Body of pancreas (tissue), 4 donors: ENCODE data around the gene MBIP. TPM values are rescaled to one million over a fixed set of nuclear protein-coding genes. Genes with fewer than 3 reads are reported as not detected.

ENCODE experiments used
- ATAC-seq: fragments of 150-250 bp; one replicate; pipeline ENCODE4 v1.9.1; 2016
- DNase-seq, 4 donors: peaks; one replicate each; pipeline ENCODE4 v3.0.0-alpha.2; 2019
- H3K27ac ChIP-seq, 4 donors: fragments of 200-600 bp; sonication (generic); 1 replicate in 3 of 4; 2 replicates in 1 of 4; pipeline versions ENCODE4 v1.5.1 to v1.6.1; 2016 to 2019; ENCODE audit warnings: mild to moderate bottlenecking in 1 of 4, mixed read lengths in 1 of 4, moderate library complexity in 1 of 4
- H3K27me3 ChIP-seq, 2 donors: fragments of 200-600 bp; sonication (generic); one replicate each; pipeline ENCODE4 v1.6.0; 2016; ENCODE audit warnings: mild to moderate bottlenecking in 1 of 2
- H3K36me3 ChIP-seq, 2 donors: fragments of 200-600 bp; sonication (generic); replicated peaks in 1 of 2; 2 replicates each; pipeline ENCODE4 v1.5.1; 2016; ENCODE audit warnings: low read depth in 2 of 2; ENCODE audit not compliant: insufficient read depth in 1 of 2
- H3K4me1 ChIP-seq: fragments of 200-600 bp; sonication (generic); one replicate; pipeline ENCODE4 v1.6.0; 2016
- H3K4me3 ChIP-seq, 2 donors: fragments of 200-600 bp; sonication (generic); 1 replicate in 1 of 2; 2 replicates in 1 of 2; pipeline ENCODE4 v1.5.1; 2016 to 2019
- H3K9me3 ChIP-seq, 3 donors: fragments of 200-600 bp; sonication (generic); 1 replicate in 2 of 3; 2 replicates in 1 of 3; pipeline ENCODE4 v1.5.1; 2016
- POLR2A ChIP-seq, 3 donors: fragments of 450-650 bp; IDR thresholded peaks; one replicate each; pipeline ENCODE4 v1.6.1; 2016; ENCODE audit warnings: antibody characterized with exemption in 3 of 3, mild to moderate bottlenecking in 2 of 3
- WGBS, 2 donors: methylation state at CpG; one replicate each; pipeline ENCODE4 v1.1.5; 2017; 5-methylcytosine and 5-hydroxymethylcytosine counted together
- intact Hi-C: fragments of 100-400 bp; cut with DNase I; formaldehyde crosslinking; loops from one replicate; pipeline ENCODE4 v1.15.1; 2023
- total RNA-seq, 2 donors: library from RNA; depleted of rRNA; stranded (reverse); fragments of >200 nt; gene quantifications; one replicate each; pipeline ENCODE4 v1.1.0, GENCODE V29; 2016
- TF ChIP-seq, protein P1 (sequence below), 7 experiments: fragments of 450-650 bp in 4 of 7; fragments of 200-600 bp in 3 of 7; sonication (generic) in 3 of 7; IDR thresholded peaks; one replicate each; pipeline ENCODE4 v1.5.1; 2016 to 2019; ENCODE audit warnings: antibody characterized with exemption in 7 of 7

MBIP gene
- total RNA-seq, 2 donors from 2014 or later, result 5.6 to 9.9 TPM

DNA sequence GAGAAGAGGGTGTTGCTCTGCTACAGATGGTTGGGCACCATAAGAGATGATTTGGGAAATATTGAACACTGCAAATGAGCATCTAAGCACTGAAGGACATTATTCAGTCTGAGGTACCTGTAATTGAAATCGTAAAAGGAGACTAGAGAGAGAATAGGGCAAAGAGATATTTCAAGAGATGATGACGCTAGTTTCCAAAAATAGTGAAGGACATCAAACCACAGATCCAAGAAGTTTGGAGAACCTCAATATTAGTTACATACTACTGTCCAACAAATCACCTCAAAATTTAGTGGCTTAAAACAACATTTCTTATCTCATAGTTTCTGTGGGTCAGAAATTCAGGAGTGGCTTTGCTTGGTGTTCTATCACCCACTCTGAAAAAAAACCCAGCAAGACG, 4.5 kb upstream of the MBIP start:
- 71% methylated on average over 3 of the region's 3 CpGs for WGBS, 2 donors
- intact Hi-C loops, result no loop called here

DNA sequence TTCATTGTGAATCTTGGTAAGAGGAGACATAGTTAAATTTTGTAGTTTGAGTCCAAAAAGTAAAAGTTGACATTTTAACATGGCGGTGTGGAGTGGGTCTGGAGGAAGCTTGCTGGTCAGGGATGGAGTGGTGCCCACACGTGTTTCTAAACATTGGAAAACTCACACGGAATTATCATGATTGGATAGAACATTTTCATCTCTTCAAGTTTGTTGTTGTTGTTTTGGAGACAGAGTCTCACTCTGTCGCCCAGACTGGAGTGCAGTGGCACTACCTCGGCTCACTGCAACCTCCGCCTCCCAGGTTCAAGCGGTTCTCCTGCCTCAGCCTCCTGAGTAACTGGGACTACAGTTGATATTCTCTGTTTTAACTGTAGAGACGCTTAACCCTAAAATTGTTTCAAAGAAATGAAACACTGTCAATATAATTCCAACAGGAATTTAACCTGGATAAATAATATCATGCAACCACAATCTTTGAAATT, 502 bp upstream of the MBIP start:
- peak overlapping the region; percentile 82 to 92 (median 88) for H3K27ac ChIP-seq
- no peaks in the 10 kb centered on the region for H3K9me3 ChIP-seq
- intact Hi-C loops, result no loop called here
- H3K4me1 ChIP-seq, result peaks cover 26% of the 10 kb centered on the region
- peak overlapping the region in 1 of 2 donors; percentile 85 for H3K4me3 ChIP-seq
- 58 to 63% methylated on average over 8 of the region's 8 CpGs for WGBS, 2 donors
- TF ChIP-seq, protein P1, sequence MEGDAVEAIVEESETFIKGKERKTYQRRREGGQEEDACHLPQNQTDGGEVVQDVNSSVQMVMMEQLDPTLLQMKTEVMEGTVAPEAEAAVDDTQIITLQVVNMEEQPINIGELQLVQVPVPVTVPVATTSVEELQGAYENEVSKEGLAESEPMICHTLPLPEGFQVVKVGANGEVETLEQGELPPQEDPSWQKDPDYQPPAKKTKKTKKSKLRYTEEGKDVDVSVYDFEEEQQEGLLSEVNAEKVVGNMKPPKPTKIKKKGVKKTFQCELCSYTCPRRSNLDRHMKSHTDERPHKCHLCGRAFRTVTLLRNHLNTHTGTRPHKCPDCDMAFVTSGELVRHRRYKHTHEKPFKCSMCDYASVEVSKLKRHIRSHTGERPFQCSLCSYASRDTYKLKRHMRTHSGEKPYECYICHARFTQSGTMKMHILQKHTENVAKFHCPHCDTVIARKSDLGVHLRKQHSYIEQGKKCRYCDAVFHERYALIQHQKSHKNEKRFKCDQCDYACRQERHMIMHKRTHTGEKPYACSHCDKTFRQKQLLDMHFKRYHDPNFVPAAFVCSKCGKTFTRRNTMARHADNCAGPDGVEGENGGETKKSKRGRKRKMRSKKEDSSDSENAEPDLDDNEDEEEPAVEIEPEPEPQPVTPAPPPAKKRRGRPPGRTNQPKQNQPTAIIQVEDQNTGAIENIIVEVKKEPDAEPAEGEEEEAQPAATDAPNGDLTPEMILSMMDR (IDR thresholded peaks at IDR 0.05), result no peak
- TF ChIP-seq POLR2A (IDR thresholded peaks at IDR 0.05), result no peak
- H3K36me3 ChIP-seq, result no peaks in the 10 kb centered on the region
- no peaks in the 10 kb centered on the region for H3K27me3 ChIP-seq
- DNase-seq (peak in 1 of 4 donors; percentile 11), ATAC-seq (peak; percentile 16)

More for the DNA sequence above, 4.5 kb upstream of the MBIP start:
- Histone ChIP-seq H3K27ac (no peak overlapping the region), H3K4me1 (no peaks in the 10 kb centered on the region), H3K27me3 (no peaks in the 10 kb centered on the region), H3K36me3 (no peaks in the 10 kb centered on the region), H3K9me3 (peaks cover 0 to 9% (median 0%) of the 10 kb centered on the region in 3 donors), H3K4me3 (no peak overlapping the region)
- TF ChIP-seq, protein P1 (IDR thresholded peaks at IDR 0.05), result no peak
- TF ChIP-seq POLR2A (IDR thresholded peaks at IDR 0.05), result no peak
- no peak for ATAC-seq
- DNase-seq, result no peak

DNA sequence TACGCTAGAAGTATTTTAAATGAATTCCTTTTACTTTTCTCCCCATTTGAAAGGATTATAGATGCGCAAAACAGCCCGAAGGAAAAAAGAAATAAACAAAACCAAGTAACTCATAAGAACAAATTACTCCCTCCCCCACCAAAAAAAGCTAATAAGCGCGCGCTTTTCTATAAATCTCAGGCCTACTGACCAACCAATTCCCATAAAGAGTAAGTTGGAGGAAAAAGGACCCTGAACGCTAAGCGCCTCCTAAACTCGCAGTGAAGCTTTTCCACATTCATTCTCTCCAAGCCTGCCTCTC, 588 bp downstream of the MBIP start:
- no peaks in the 10 kb centered on the region for H3K36me3 ChIP-seq
- H3K4me1 ChIP-seq, result peaks cover 26% of the 10 kb centered on the region
- DNase-seq (no peak), ATAC-seq (no peak)
- no peaks in the 10 kb centered on the region for H3K27me3 ChIP-seq
- H3K27ac ChIP-seq, result peak overlapping the region; percentile 82 to 92 (median 88)
- WGBS, 2 donors, result 1% methylated on average over 9 of the region's 9 CpGs
- no peaks in the 10 kb centered on the region for H3K9me3 ChIP-seq
- TF ChIP-seq, protein P1 (IDR thresholded peaks at IDR 0.05), result no peak
- no peak for TF ChIP-seq POLR2A (IDR thresholded peaks at IDR 0.05)
- intact Hi-C loops, result no loop called here
- H3K4me3 ChIP-seq, result peak overlapping the region; percentile 85

DNA sequence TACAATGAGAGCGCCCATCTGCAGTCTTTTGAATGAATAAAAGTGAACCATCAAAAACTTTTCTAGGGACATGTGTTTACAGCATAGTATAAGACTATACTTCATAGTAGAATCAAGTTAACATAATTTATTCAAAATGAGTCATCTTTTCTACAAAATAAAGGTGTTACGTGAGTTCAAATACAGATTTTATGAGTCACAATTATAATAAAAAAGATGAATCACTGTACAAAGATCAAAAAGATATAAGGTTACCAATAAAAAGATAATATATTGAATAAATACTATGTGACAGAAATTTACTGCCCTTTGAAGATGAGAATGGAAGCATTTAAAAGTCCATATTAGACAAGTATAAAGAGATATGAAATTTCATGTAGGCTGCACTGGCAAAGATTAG, 2.8 kb downstream of the MBIP start:
- H3K27ac ChIP-seq, result no peak overlapping the region
- no peak for DNase-seq

GRCh38 chr14:36316131-36316530, 4.3 kb downstream of the MBIP start:
- no peak for ATAC-seq
- Histone ChIP-seq H3K36me3 (peaks cover 0 to 3% of the 10 kb centered on the region in 2 donors), H3K4me3 (no peak overlapping the region), H3K9me3 (no peaks in the 10 kb centered on the region), H3K4me1 (peaks cover 26% of the 10 kb centered on the region), H3K27me3 (no peaks in the 10 kb centered on the region), H3K27ac (no peak overlapping the region)
- TF ChIP-seq POLR2A (IDR thresholded peaks at IDR 0.05), result no peak
- TF ChIP-seq, protein P1 (IDR thresholded peaks at IDR 0.05), result no peak
- no peak for DNase-seq
- 80 to 86% methylated on average over 1 of the region's 1 CpG for WGBS, 2 donors
- intact Hi-C loops, result no loop called here

More for the DNA sequence above, 2.8 kb downstream of the MBIP start:
- no peak for ATAC-seq
- WGBS, 2 donors, result 68 to 74% methylated on average over 2 of the region's 2 CpGs
- intact Hi-C loops, result no loop called here
- Histone ChIP-seq H3K4me3 (no peak overlapping the region), H3K9me3 (no peaks in the 10 kb centered on the region), H3K27me3 (no peaks in the 10 kb centered on the region), H3K4me1 (peaks cover 26% of the 10 kb centered on the region), H3K36me3 (no peaks in the 10 kb centered on the region)
- TF ChIP-seq, protein P1 (IDR thresholded peaks at IDR 0.05), result no peak
- no peak for TF ChIP-seq POLR2A (IDR thresholded peaks at IDR 0.05)
